ENCODE data around the gene THEMIS2. TPM values are rescaled to one million over a fixed set of nuclear protein-coding genes. Genes with fewer than 3 reads are reported as not detected.

The THEMIS2 gene
- total RNA-seq, 1 donor, result 17.4 TPM

- Histone ChIP-seq H4K20me1 (ENCODE audit: insufficient read depth, low read length) (no peaks in the 10 kb centered on the region), H3K4me2 (ENCODE audit: insufficient read depth, low read length) (no peak overlapping the region), H3K27ac (ENCODE audit: low read depth, low read length) (no peak overlapping the region), H3K4me1 (ENCODE audit: insufficient read depth, low read length) (no peaks in the 10 kb centered on the region), H3K9me3 (ENCODE audit: low read depth, low read length) (no peaks in the 10 kb centered on the region), H3K4me3 (ENCODE audit: insufficient read depth, low read length) (no peak overlapping the region), H3K36me3 (ENCODE audit: insufficient read depth, low read length) (peaks cover 24% of the 10 kb centered on the region), H2AFZ (ENCODE audit: low read length) (no peak overlapping the region), H3K79me2 (ENCODE audit: insufficient read depth, low read length) (no peaks in the 10 kb centered on the region), H3K27me3 (ENCODE audit: insufficient read depth, low read length) (no peaks in the 10 kb centered on the region)
- DNase-seq (ENCODE audit: insufficient read length, low spot score, missing footprints), result no peak
- no peak for TF ChIP-seq CTCF (IDR thresholded peaks at IDR 0.05; ENCODE audit: extremely low read depth, low read depth, low read length)
Observed at GRCh38 chr1:27886744-27887143, 14.4 kb downstream of the THEMIS2 start.

DNA sequence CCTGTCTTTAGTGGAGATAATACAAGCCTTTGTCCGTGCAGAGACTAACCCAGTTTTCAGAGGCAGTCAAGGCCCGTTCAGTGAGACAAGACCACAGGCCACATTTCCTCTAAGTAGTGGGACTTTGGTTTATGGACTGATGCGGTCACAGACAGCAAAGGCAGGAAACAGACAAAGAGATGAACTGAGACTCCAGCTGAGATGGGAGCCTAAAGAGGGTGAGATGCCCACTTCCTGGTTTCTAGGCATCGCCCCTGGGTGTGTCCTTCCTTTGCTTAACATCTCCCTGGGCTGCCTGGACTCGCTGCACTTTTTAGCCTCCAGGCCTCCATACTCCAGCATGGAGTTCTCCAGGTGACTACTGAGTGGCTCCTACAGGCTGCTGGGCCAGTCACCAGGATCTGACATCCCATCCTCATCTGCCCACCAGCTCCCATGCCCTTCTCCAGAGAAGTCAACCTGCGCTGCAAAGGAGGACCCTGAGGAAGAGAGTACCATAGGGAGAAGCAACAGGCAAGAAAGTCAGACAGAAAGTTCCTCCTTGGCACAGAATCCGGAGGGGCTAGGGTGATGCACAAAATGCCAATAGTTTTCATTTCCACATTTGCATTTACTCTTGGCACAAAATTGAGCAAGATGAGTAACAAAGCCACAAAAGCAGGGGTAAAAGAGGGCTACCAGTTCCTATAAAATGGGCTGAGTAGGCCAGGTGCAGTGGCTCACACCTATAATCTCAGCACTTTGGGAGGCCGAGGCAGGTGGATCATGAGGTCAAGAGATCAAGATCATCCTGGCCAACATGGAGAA is 15.1 kb downstream of the THEMIS2 start:
- no peak for DNase-seq (ENCODE audit: insufficient read length, low spot score, missing footprints)
- no peak overlapping the region for H3K4me3 ChIP-seq (ENCODE audit: insufficient read depth, low read length)
- no peak overlapping the region for H2AFZ ChIP-seq (ENCODE audit: low read length)
- no peaks in the 10 kb centered on the region for H3K9me3 ChIP-seq (ENCODE audit: low read depth, low read length)
- no peaks in the 10 kb centered on the region for H4K20me1 ChIP-seq (ENCODE audit: insufficient read depth, low read length)
- H3K36me3 ChIP-seq (ENCODE audit: insufficient read depth, low read length), result peaks cover 31% of the 10 kb centered on the region
- no peak overlapping the region for H3K27ac ChIP-seq (ENCODE audit: low read depth, low read length)
- no peak overlapping the region for H3K4me2 ChIP-seq (ENCODE audit: insufficient read depth, low read length)
- H3K4me1 ChIP-seq (ENCODE audit: insufficient read depth, low read length), result no peaks in the 10 kb centered on the region
- no peaks in the 10 kb centered on the region for H3K27me3 ChIP-seq (ENCODE audit: insufficient read depth, low read length)
- TF ChIP-seq CTCF (IDR thresholded peaks at IDR 0.05; ENCODE audit: extremely low read depth, low read depth, low read length), result no peak
- no peaks in the 10 kb centered on the region for H3K79me2 ChIP-seq (ENCODE audit: insufficient read depth, low read length)

- Histone ChIP-seq H4K20me1 (ENCODE audit: insufficient read depth, low read length) (no peaks in the 10 kb centered on the region), H3K4me3 (ENCODE audit: insufficient read depth, low read length) (no peak overlapping the region), H3K79me2 (ENCODE audit: insufficient read depth, low read length) (no peaks in the 10 kb centered on the region), H3K9me3 (ENCODE audit: low read depth, low read length) (no peaks in the 10 kb centered on the region), H3K27me3 (ENCODE audit: insufficient read depth, low read length) (no peaks in the 10 kb centered on the region), H2AFZ (ENCODE audit: low read length) (no peak overlapping the region), H3K27ac (ENCODE audit: low read depth, low read length) (no peak overlapping the region), H3K4me1 (ENCODE audit: insufficient read depth, low read length) (no peaks in the 10 kb centered on the region), H3K4me2 (ENCODE audit: insufficient read depth, low read length) (no peak overlapping the region), H3K36me3 (ENCODE audit: insufficient read depth, low read length) (peaks cover 52% of the 10 kb centered on the region)
- TF ChIP-seq CTCF (IDR thresholded peaks at IDR 0.05; ENCODE audit: extremely low read depth, low read depth, low read length), result no peak
- DNase-seq (ENCODE audit: insufficient read length, low spot score, missing footprints), result peak; percentile 52
Observed at GRCh38 chr1:27889506-27889905, 17.2 kb downstream of the THEMIS2 start.

GRCh38 chr1:27891196-27891889 is 19.0 kb downstream of the THEMIS2 start:
- H3K4me3 ChIP-seq (ENCODE audit: insufficient read depth, low read length), result no peak overlapping the region
- no peaks in the 10 kb centered on the region for H3K27me3 ChIP-seq (ENCODE audit: insufficient read depth, low read length)
- no peak overlapping the region for H3K4me2 ChIP-seq (ENCODE audit: insufficient read depth, low read length)
- H3K79me2 ChIP-seq (ENCODE audit: insufficient read depth, low read length), result no peaks in the 10 kb centered on the region
- no peak for TF ChIP-seq CTCF (IDR thresholded peaks at IDR 0.05; ENCODE audit: extremely low read depth, low read depth, low read length)
- H2AFZ ChIP-seq (ENCODE audit: low read length), result no peak overlapping the region
- H3K9me3 ChIP-seq (ENCODE audit: low read depth, low read length), result no peaks in the 10 kb centered on the region
- no peaks in the 10 kb centered on the region for H3K4me1 ChIP-seq (ENCODE audit: insufficient read depth, low read length)
- peaks cover 58% of the 10 kb centered on the region for H3K36me3 ChIP-seq (ENCODE audit: insufficient read depth, low read length)
- no peak overlapping the region for H3K27ac ChIP-seq (ENCODE audit: low read depth, low read length)
- no peaks in the 10 kb centered on the region for H4K20me1 ChIP-seq (ENCODE audit: insufficient read depth, low read length)
- no peak for DNase-seq (ENCODE audit: insufficient read length, low spot score, missing footprints)

All from osteoblast (primary cell).